ENCODE measurements around the gene ABL1.

The ABL1 gene

DNA sequence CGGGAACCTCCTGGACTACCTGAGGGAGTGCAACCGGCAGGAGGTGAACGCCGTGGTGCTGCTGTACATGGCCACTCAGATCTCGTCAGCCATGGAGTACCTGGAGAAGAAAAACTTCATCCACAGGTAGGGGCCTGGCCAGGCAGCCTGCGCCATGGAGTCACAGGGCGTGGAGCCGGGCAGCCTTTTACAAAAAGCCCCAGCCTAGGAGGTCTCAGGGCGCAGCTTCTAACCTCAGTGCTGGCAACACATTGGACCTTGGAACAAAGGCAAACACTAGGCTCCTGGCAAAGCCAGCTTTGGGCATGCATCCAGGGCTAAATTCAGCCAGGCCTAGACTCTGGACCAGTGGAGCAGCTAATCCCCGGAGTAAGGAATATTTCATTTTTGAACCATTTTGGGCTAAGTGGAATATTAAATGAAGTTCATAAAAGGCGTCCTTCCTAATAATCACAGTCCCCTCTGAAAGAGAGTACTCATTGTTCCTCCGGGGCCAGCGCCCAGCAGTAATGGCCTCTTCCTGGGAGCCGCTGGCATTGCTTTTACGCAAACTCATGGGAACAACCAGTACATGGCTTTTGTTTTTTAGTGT, 38.0 kb downstream of the ABL1 start:
- no peak for DNase-seq

DNA sequence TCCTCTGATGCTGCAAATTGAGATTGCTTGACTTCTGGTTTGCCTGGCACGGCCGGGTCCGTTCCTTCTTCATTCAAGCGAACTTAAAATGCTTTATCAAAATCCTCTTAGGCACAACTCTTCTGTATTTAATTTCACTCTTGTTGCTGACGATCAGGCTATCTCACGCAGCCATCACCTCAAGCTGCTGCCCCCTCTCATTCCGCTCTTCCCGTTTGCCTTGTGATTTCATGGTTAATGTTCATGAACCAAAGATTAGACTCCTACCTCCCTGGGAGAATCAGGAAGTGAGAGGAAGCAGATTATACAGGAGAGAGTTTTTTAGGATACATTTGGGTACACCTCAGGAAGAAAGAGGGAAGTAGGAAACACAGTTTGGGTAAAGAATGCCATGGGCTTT, 38.9 kb downstream of the ABL1 start:
- no peak for DNase-seq

DNA sequence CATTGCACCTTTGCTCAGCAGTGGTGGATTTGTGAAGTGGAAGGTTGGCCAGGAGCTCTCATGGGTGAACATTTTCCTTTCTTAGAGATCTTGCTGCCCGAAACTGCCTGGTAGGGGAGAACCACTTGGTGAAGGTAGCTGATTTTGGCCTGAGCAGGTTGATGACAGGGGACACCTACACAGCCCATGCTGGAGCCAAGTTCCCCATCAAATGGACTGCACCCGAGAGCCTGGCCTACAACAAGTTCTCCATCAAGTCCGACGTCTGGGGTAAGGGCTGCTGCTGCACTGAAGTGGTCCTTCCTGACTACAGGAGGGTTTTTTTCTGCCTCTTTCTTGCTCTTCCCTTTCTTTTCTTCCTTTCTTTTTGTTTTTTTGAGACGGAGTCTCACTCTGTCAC, 39.7 kb downstream of the ABL1 start:
- no peak for DNase-seq

DNA sequence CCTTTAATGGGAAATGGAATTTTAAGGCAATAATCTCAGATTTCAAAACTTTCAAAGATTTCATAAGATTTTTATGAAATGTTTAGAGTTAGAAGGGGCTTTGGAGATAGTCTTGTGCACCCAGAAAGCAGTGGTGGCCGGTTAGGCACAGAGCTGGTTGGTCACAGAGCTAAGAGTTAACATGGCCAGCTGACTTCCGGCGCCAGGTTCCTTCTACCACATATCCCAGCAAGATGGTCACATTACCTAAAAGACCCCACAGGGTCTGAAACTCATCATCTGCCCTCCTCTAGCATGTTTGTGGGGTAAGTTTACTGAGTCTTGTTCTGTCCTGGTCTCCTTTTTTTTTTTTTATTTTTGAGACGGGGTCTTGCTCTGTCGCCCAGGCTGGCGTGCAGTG, 42.2 kb downstream of the ABL1 start:
- no peak for DNase-seq

DNA sequence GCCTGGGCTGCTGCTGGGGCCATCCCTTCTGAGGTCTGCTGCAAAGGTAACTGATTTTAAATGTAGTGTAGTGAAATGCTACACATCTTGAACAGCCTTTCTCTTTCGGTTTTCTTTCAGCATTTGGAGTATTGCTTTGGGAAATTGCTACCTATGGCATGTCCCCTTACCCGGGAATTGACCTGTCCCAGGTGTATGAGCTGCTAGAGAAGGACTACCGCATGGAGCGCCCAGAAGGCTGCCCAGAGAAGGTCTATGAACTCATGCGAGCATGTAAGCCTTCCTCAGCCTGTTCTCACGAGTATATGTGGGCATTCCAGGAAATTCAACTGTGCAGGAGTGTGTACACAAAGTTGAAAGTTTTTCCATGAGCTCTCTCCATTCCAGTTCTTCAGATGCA, 43.2 kb downstream of the ABL1 start:
- DNase-seq: no peak

DNA sequence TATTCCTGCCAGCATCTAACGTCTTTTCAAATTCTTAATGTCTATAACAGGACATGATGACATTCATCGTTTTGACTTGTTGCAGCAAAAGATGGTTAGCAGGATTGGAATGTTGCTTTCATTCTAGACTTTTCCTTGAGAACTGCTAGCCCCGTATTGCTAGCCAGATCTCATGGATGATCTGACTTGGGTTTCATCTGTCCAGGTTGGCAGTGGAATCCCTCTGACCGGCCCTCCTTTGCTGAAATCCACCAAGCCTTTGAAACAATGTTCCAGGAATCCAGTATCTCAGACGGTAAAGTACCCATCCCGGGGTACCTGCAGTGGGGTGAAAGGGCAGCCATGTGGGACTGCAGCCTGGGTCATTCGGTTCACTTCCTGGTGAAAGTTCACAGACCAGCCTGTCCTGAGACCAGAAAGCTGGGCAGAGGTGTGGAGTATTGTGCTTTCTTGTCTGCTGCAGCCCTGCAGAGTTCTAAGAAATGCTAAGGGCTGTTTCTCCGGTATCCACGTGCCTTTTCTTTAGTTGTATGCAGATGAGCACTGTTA, 44.9 kb downstream of the ABL1 start:
- no peak for DNase-seq

DNA sequence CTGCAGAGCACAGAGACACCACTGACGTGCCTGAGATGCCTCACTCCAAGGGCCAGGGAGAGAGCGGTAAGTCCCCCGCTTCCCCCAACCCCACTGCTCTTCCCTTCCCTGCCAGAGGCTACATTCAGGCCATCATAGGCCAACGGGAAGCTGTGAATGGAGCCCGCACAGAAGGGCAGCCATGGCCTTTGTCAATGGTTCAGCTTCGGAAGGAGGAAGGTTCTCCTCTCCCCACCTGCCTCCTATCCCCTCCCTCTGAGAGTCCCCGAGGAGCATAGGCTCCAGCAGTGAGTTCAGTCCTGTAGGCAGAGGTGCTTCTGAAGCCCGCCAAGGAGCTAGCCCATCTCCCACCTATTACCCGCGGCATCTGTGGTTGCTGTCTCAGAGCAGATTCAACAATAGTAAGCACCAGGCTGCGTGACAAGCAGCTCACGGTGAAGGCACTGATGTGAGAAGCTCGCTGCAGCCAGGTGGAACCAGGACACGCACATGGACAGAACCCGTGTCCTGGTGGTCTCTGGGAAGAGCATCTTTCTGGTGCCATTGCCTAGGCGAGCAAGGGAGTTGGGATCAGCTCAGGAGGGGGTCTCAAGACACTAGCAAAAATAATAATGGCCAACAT, 45.7 kb downstream of the ABL1 start:
- DNase-seq: no peak

DNA sequence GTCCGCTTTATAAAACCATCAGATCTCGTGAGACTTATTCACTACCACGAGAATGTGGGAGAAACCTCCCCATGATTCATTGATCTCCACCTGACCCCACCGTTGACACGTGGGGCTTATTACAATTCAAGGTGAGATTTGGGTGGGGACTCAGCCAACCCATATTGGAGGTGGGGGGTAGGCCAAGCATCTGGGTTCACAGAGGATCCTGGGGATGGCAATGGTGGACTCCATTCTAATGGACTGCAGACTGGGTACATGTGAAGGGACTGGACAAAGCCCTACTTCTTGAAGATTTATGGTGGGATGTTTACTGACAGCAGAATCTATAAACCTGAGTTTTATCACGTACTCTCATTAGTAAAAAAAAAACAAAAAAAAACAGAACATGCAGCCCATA, 46.5 kb downstream of the ABL1 start:
- DNase-seq: no peak

DNA sequence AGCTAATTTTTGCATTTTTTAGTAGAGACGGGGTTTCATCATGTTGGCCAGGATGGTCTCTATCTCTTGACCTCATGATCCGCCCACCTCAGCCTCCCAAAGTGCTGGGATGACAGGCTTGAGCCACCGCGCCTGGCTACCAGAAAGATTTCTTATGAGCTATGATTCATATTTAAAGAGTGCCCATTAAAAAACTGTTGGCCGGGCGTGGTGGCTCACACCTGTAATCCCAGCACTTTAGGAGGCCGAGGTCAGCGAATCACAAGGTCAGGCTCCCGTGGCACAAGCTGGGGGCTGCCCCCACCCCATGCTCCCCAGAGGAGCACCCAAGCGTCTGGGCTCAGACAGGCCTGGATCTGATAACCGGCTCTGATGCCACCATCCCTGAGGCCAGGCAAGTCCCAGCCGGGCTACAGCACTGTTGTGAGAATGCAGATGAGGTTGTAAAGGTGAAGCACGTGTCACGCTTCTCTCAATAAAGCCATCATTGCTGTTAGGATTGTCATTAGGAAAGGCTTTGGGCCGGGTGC, 47.7 kb downstream of the ABL1 start:
- no peak for DNase-seq

DNA sequence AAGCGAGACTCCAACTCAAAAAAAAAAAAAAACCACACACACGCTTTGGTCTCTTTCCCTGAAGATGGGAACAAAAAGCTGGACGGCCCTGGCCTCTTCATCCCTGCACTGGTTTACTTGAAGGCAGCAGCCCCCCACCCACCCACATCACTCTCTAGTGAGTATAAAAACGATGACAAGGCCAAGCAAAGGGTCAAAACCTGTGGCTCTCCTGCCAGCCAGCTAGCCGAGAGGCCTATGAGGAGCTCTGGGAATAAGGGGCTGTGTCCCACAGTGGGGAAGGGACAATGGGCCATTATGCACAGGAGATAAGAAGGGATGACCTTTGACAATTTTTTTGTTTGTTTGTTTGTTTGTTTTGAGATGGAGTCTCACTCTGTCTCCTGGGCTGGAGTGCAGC, 48.4 kb downstream of the ABL1 start:
- DNase-seq: no peak

DNA sequence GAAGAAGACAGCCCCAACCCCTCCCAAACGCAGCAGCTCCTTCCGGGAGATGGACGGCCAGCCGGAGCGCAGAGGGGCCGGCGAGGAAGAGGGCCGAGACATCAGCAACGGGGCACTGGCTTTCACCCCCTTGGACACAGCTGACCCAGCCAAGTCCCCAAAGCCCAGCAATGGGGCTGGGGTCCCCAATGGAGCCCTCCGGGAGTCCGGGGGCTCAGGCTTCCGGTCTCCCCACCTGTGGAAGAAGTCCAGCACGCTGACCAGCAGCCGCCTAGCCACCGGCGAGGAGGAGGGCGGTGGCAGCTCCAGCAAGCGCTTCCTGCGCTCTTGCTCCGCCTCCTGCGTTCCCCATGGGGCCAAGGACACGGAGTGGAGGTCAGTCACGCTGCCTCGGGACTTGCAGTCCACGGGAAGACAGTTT, 49.1 kb downstream of the ABL1 start:
- no peak for DNase-seq

DNA sequence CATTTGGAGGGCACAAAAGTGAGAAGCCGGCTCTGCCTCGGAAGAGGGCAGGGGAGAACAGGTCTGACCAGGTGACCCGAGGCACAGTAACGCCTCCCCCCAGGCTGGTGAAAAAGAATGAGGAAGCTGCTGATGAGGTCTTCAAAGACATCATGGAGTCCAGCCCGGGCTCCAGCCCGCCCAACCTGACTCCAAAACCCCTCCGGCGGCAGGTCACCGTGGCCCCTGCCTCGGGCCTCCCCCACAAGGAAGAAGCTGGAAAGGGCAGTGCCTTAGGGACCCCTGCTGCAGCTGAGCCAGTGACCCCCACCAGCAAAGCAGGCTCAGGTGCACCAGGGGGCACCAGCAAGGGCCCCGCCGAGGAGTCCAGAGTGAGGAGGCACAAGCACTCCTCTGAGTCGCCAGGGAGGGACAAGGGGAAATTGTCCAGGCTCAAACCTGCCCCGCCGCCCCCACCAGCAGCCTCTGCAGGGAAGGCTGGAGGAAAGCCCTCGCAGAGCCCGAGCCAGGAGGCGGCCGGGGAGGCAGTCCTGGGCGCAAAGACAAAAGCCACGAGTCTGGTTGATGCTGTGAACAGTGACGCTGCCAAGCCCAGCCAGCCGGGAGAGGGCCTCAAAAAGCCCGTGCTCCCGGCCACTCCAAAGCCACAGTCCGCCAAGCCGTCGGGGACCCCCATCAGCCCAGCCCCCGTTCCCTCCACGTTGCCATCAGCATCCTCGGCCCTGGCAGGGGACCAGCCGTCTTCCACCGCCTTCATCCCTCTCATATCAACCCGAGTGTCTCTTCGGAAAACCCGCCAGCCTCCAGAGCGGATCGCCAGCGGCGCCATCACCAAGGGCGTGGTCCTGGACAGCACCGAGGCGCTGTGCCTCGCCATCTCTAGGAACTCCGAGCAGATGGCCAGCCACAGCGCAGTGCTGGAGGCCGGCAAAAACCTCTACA, 49.8 kb downstream of the ABL1 start:
- DNase-seq: no peak

DNA sequence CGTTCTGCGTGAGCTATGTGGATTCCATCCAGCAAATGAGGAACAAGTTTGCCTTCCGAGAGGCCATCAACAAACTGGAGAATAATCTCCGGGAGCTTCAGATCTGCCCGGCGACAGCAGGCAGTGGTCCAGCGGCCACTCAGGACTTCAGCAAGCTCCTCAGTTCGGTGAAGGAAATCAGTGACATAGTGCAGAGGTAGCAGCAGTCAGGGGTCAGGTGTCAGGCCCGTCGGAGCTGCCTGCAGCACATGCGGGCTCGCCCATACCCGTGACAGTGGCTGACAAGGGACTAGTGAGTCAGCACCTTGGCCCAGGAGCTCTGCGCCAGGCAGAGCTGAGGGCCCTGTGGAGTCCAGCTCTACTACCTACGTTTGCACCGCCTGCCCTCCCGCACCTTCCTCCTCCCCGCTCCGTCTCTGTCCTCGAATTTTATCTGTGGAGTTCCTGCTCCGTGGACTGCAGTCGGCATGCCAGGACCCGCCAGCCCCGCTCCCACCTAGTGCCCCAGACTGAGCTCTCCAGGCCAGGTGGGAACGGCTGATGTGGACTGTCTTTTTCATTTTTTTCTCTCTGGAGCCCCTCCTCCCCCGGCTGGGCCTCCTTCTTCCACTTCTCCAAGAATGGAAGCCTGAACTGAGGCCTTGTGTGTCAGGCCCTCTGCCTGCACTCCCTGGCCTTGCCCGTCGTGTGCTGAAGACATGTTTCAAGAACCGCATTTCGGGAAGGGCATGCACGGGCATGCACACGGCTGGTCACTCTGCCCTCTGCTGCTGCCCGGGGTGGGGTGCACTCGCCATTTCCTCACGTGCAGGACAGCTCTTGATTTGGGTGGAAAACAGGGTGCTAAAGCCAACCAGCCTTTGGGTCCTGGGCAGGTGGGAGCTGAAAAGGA, 50.7 kb downstream of the ABL1 start:
- no peak for DNase-seq

DNA sequence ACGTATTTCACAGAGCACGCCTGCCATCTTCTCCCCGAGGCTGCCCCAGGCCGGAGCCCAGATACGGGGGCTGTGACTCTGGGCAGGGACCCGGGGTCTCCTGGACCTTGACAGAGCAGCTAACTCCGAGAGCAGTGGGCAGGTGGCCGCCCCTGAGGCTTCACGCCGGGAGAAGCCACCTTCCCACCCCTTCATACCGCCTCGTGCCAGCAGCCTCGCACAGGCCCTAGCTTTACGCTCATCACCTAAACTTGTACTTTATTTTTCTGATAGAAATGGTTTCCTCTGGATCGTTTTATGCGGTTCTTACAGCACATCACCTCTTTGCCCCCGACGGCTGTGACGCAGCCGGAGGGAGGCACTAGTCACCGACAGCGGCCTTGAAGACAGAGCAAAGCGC, 51.9 kb downstream of the ABL1 start:
- DNase-seq: no peak

DNA sequence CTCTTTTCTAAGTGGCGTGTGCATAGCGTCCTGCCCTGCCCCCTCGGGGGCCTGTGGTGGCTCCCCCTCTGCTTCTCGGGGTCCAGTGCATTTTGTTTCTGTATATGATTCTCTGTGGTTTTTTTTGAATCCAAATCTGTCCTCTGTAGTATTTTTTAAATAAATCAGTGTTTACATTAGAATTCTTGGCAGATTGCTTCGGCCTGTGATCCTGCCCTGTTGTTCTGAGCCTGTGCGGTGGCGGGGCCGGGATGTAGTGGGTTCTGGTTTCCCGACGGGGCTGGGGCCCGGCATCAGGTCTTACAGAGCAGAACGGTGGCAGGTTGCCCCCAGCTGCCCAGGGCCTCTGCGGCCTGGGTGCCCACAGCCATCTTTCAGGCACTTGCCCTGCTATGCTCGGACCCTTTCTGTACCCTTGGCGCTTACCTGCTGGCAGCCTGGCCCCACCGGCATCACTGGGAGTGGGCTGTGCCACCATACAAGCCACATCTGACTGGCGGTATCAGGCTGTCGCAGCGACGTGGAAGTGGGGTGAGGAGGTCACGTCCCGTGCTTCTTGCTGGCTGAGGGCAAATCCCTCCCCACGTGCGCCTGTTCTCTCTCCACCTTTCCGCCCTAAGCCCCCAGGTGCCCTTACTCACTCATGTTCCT, 52.6 kb downstream of the ABL1 start:
- DNase-seq: no peak

DNA sequence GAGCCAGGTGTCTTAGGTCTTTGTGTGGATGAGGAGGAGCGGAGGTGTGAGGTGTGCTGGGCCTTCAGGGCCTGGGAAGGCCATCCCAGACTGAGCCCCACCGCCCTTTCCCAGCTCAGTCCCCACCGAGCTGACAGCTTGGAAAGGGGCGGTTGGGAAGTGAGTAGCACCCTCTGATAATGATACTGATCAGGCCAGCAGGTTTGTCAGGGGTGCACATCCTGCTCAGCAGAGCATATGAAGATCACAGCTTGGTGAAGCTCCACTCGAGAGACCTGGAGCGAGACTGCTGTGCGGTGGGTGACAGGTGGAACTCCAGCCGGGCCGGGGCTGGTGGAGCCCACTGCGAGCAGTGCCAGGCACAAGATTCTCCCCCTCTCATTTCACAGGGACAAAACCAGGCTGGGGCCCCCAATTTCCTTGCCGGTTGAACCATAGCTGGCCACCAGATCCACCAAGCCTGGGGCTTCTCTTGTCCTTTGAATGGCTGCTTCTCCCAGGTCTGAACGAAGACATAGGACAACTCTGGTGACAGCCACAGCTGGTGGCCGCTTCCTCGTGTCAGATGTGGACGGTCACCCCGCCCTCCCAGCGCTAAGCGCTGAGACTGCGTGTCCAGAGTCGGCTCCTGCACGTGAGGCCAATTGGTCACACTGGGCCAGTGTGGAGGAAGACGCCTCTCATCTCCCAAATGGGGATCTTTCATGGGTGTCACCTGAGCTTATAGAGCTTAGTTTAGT, 53.3 kb downstream of the ABL1 start:
- no peak for DNase-seq

DNA sequence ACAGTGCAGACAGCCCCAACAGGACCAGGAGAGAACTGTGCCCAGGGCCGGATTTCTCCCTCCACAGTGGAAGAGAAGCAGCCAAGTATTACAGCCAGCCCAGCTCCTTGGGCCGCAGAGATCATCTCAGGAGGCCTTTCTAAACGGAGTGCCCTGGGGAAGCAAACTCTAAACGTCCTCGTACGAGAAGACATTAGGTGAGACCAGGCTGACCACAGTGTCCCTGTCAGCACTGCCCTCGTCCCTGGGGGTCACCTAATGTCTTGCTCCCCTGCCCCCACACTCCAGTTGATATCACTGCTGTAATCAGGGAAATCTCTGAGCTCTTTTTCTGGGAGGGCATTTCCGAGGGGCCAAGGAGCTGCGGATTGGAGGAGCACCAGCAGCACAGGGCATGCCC, 55.1 kb downstream of the ABL1 start:
- DNase-seq: no peak

DNA sequence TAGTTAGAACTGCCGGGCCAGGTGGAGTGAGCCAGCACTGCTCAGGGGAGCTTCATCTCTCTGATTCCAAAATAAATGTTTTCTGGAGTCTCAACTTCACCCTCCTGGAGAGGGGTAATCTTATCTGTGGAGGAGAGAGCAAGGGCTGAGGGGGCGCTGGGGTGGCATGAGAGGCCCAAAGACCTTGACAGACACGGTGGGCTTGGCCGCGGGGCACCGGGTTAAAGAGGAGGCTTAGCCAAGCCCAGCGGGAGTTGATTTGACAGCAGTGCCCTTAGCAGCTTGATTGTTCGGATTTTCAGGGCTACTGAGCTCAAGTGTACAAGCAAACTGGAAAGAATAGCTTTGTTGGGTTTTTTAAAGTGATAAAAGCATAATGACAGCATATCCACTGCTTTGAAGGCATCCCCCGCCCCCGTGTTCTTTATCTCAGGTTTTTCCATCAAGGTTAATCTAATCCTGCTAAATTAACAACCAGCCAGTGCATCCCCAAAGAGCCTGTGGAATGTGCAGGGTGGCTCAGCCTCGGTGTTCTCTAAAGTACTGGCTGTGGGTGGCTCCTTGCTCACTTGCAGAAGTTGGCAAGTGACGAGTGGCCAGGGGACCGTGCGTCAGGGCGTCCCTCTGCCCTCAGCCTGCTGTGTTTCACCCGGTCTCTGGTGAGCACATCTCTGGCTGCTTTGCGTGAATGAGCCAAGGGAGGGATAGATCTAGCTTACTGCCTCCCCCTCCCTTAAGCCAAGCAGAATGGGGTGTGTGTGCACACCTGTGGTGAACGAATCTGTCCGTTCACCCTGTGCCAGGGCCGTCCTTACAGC, 56.0 kb downstream of the ABL1 start:
- DNase-seq: no peak

DNA sequence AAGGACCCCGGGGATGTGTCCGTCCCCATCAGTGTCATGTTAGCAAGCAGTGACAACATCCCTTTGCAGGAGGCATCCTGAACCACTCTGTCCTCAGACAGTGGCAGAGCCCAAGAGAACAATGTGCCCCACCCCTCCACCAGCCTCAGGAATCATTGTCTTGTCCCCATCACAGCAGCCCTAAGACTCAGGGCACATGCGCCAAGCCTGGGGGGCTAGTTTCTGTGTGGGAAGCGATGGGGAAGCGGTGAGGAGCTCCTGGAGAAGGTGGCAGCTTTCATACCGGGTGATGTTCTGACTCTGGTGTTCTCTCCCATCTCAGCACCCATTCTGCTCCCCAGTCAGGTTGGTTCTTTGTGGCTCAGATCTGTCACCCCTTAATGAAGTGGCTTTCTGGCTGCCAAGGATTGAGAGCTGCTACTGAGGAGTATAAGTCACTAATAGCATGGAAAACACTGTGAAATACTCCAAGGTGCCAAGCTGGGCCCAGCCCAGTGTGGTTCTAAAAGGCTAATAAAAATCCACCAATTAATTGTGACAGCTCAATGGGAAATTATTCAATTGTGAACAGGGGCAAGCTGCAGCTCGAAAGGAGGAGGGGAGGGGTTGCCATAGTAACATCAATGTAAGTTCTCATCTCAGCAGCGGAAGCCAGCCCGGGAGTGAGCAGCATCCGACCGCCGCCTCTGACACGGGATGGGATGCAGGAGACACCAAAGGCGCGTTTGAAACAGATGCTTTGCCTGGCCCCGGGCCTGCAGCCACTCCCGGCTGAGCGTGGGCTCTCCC, 56.8 kb downstream of the ABL1 start:
- DNase-seq: no peak

Data from hematopoietic multipotent progenitor cell treated with erythropoietin and hydrocortisone succinate and interleukin-3 and kit ligand, for 6 days (in vitro differentiated cells).